K562 (cell line): Measurements from ENCODE around the gene SERTAD4. TPM values are rescaled to one million over a fixed set of nuclear protein-coding genes. Genes with fewer than 3 reads are reported as not detected.

Experiments
- ATAC-seq: fragments of 200-7000 bp; cut with Tn5 transposase; 3 replicates; pipeline ENCODE4 v1.9.1; 2020; ENCODE audit warnings: moderate library complexity
- BruUV-seq: library from RNA; stranded (reverse); fragments of 400-500 nt; replicated peaks from 2 replicates; lab custom pipeline; 2021; lab: Mats Ljungman, UMichigan
- CTCF ChIA-PET: fragments of 300-600 bp; formaldehyde crosslinking; extraction: SDS; loops from one replicate; lab custom pipeline; 2021; ENCODE audit warnings: low intra/inter-chr PET ratio; lab: Yijun Ruan, JAX
- POLR2A ChIA-PET: fragments of 300-600, 350-650 bp; sonication (Branson Sonifier 250); formaldehyde crosslinking; extraction: SDS; loops from one replicate; lab custom pipeline; 2021; ENCODE audit warnings: antibody characterized with exemption, inconsistent platforms; lab: Yijun Ruan, JAX
- DNase-seq, 4 experiments: peaks; one replicate each; pipeline versions ENCODE4 v3.0.0 to v3.0.0-alpha.2; 2011 to 2018; ENCODE audit warnings: low spot score in 3 of 4, mixed read lengths in 3 of 4; ENCODE audit errors: extremely low read depth in 1 of 4
- FAIRE-seq: peaks from 2 replicates; lab custom pipeline; 2011; peaks lifted over from hg19 to GRCh38; lab: Jason Lieb, UNC
- H2AFZ ChIP-seq: 2 replicates; pipeline ENCODE4 v1.6.0; 2011; ENCODE audit warnings: low read depth, low read length, control low read depth, inconsistent platforms
- H3K27ac ChIP-seq: fragments of 200-600 bp; 3 replicates; pipeline ENCODE4 v1.8.0; 2011; ENCODE audit warnings: low read depth, mild to moderate bottlenecking, control low read depth, inconsistent platforms, low read length, moderate library complexity, mixed read lengths; ENCODE audit errors: extremely low read depth
- H3K27me3 ChIP-seq, 2 experiments: fragments of 300-600 bp in 1 of 2; 2 replicates in 1 of 2; 3 replicates in 1 of 2; pipeline versions ENCODE4 v1.6.0 to v1.8.0; 2011; ENCODE audit warnings: inconsistent platforms in 2 of 2, low read length in 2 of 2, mild to moderate bottlenecking in 1 of 2, mixed read lengths in 1 of 2, moderate library complexity in 1 of 2; ENCODE audit not compliant: control insufficient read depth in 2 of 2, insufficient read depth in 2 of 2
- H3K36me3 ChIP-seq: fragments of 300-600 bp; 3 replicates; pipeline ENCODE4 v1.8.0; 2011; ENCODE audit warnings: mild to moderate bottlenecking, low read length, inconsistent platforms; ENCODE audit not compliant: control insufficient read depth, insufficient read depth
- H3K4me1 ChIP-seq, 2 experiments: fragments of 200-600 bp in 1 of 2; replicated peaks in 1 of 2; 2 replicates in 1 of 2; 3 replicates in 1 of 2; pipeline versions ENCODE4 v1.5.1 to v1.8.0; 2011; ENCODE audit warnings: inconsistent platforms in 2 of 2, low read length in 2 of 2, mild to moderate bottlenecking in 1 of 2, mixed read lengths in 1 of 2, moderate library complexity in 1 of 2; ENCODE audit not compliant: control insufficient read depth in 2 of 2, insufficient read depth in 2 of 2
- H3K4me2 ChIP-seq: 2 replicates; pipeline ENCODE4 v1.6.1; 2011; ENCODE audit warnings: low read length, control low read depth, inconsistent platforms, mixed read lengths; ENCODE audit not compliant: insufficient read depth
- H3K4me3 ChIP-seq: fragments of 200-600 bp; sonication (generic), shearing (Covaris generic); 2 replicates; pipeline ENCODE4 v1.5.1; 2016; ENCODE audit warnings: control low read depth, inconsistent platforms
- H3K79me2 ChIP-seq: fragments of 200-600 bp; 3 replicates; pipeline ENCODE4 v1.8.0; 2011; ENCODE audit warnings: low read length, inconsistent platforms; ENCODE audit not compliant: control insufficient read depth, insufficient read depth
- H3K9ac ChIP-seq, 2 experiments: 2 replicates each; pipeline versions ENCODE4 v1.6.0 to v1.6.1; 2011; ENCODE audit warnings: low read depth in 2 of 2, low read length in 2 of 2, control low read depth in 1 of 2, inconsistent platforms in 1 of 2, mild to moderate bottlenecking in 1 of 2, mixed read lengths in 1 of 2; ENCODE audit not compliant: insufficient read depth in 1 of 2
- H3K9me1 ChIP-seq: one replicate; pipeline ENCODE4 v1.6.0; 2011; ENCODE audit warnings: inconsistent platforms, mild to moderate bottlenecking, low read length, moderate library complexity; ENCODE audit not compliant: control insufficient read depth, insufficient read depth
- H3K9me3 ChIP-seq: replicated peaks from 2 replicates; pipeline ENCODE4 v1.5.1; 2011; ENCODE audit warnings: low read depth, low read length, inconsistent platforms; ENCODE audit not compliant: control insufficient read depth, insufficient read depth
- H4K20me1 ChIP-seq: replicated peaks from 2 replicates; pipeline ENCODE4 v1.6.1; 2011; ENCODE audit warnings: low read length, inconsistent platforms, mixed read lengths; ENCODE audit not compliant: control insufficient read depth, insufficient read depth
- ATF3 ChIP-seq, 2 experiments: fragments of 450-650 bp in 1 of 2; sonication (generic) in 1 of 2; formaldehyde crosslinking in 1 of 2; IDR thresholded peaks in 1 of 2; conservative IDR thresholded peaks in 1 of 2; 2 replicates each; pipeline versions ENCODE4 v1.6.1 to v1.8.1; 2016 to 2023; ENCODE audit warnings: mild to moderate bottlenecking in 2 of 2, moderate library complexity in 2 of 2, inconsistent platforms in 1 of 2, missing genetic modification reagents in 1 of 2
- ELF1 ChIP-seq: fragments of 200-800 bp; sonication (Bioruptor generic); IDR thresholded peaks from 2 replicates; pipeline ENCODE4 v1.6.1; 2016; ENCODE audit warnings: missing genetic modification characterization, missing compliant biosample characterization
- FIP1L1 ChIP-seq: fragments of 200-400 bp; formaldehyde crosslinking; IDR thresholded peaks from 2 replicates; pipeline ENCODE4 v1.6.1; 2018; ENCODE audit warnings: mild to moderate bottlenecking, low read depth, low read length; ENCODE audit not compliant: poor library complexity, severe bottlenecking
- SREBF2 ChIP-seq: sonication (generic); formaldehyde crosslinking; IDR thresholded peaks from 2 replicates; pipeline ENCODE4 v1.4.0; 2020; ENCODE audit warnings: mild to moderate bottlenecking, missing genetic modification reagents
- U2AF2 ChIP-seq: fragments of 200-400 bp; formaldehyde crosslinking; optimal IDR thresholded peaks from 2 replicates; pipeline ENCODE3; 2017; ENCODE audit warnings: low read depth, mild to moderate bottlenecking, low read length
- ZBTB33 ChIP-seq: sonication (generic); formaldehyde crosslinking; IDR thresholded peaks from 2 replicates; pipeline ENCODE4 v1.8.1; 2023; ENCODE audit warnings: mild to moderate bottlenecking, missing genetic modification reagents
- ZNF239 ChIP-seq: fragments of 250-450 bp; sonication (Bioruptor Pico); IDR thresholded peaks from 2 replicates; pipeline ENCODE4 v1.4.0; 2020; ENCODE audit warnings: mild to moderate bottlenecking
- in situ Hi-C: fragments of 300-500 bp; cut with MboI; formaldehyde crosslinking; loops from 4 replicates; pipeline ENCODE4 v1.15.0; 2018; ENCODE audit warnings: inconsistent platforms, mixed read lengths
- intact Hi-C: fragments of 100-400 bp; cut with micrococcal nuclease; formaldehyde crosslinking; loops from 2 replicates; pipeline ENCODE4 v1.14.2; 2022
- polyA plus RNA-seq, 8 experiments: library from polyadenylated mRNA; depleted of rRNA in 4 of 8; stranded (reverse) in 5 of 8; unstranded in 3 of 8; fragments of >200 nt; fragmentation: Nextera tagmentation in 2 of 8; fragmentation: Illumina TruSeq in 1 of 8; extraction: Ambion mirVana in 2 of 8; extraction: Trizol in 1 of 8; gene quantifications; 2 replicates each; pipeline versions ENCODE4 v1.2.1 to v1.2.3, GENCODE V29; 2011 to 2014; ENCODE audit warnings: inconsistent platforms in 1 of 8, missing spikeins in 1 of 8
- total RNA-seq, 7 experiments: library from RNA; depleted of rRNA in 6 of 7; stranded (reverse); fragments of >200 nt in 6 of 7; fragmentation: Illumina TruSeq in 2 of 7; extraction: Trizol in 2 of 7; gene quantifications; 2 replicates each; pipeline versions ENCODE4 v1.2.1 to v1.2.3, GENCODE V29; 2011 to 2021; ENCODE audit warnings: low replicate concordance in 1 of 7

SERTAD4 gene
- total and polyA plus RNA-seq, 9 of the 15 experiments (the other 6 are each of a cell fraction or from before 2014, with no cell fraction given), result not detected

GRCh38 chr1:210228158-210228557, 4.4 kb upstream of the SERTAD4 start (continued):
- no peak for TF ChIP-seq SREBF2
- no peak for TF ChIP-seq ZBTB33 (CRISPR knock-in tag)
- TF ChIP-seq ELF1 (tag), result no peak
- TF ChIP-seq ZNF239 (CRISPR knock-in tag), result no peak
- no peak for TF ChIP-seq FIP1L1

- Histone ChIP-seq H3K79me2 (no peaks in the 10 kb centered on the region), H3K9me1 (no peaks in the 10 kb centered on the region), H3K4me2 (no peak overlapping the region), H3K9me3 (no peaks in the 10 kb centered on the region), H4K20me1 (no peaks in the 10 kb centered on the region), H2AFZ (no peak overlapping the region), H3K4me1 (peaks cover 0 to 19% of the 10 kb centered on the region in 2 experiments; a peak in 3 of 5 replicates), H3K36me3 (no peaks in the 10 kb centered on the region), H3K4me3 (no peak overlapping the region), H3K27me3 (peaks cover 18% of the 10 kb centered on the region in 2 experiments), H3K27ac (no peak overlapping the region), H3K9ac (no peak overlapping the region)
- FAIRE-seq, result no peak
- no TSS peak for BruUV-seq
- ChIA-PET POLR2A (no interaction called here), CTCF (no interaction called here)
- ATAC-seq, result no peak
- in situ Hi-C loops, result no loop called here
- peak; percentile 50; the same call in 1 of the 2 replicates for TF ChIP-seq ATF3 (IDR thresholded peaks at IDR 0.05)
- no peak for TF ChIP-seq ATF3 (CRISPR knock-in tag; conservative IDR thresholded peaks at IDR 0.05)
- no peak for TF ChIP-seq U2AF2
- intact Hi-C loops, result no loop called here
- no peak for DNase-seq
These were observed 2.4 kb upstream of the SERTAD4 start for GRCh38 chr1:210230149-210230695.
